Measurements from ENCODE around the gene HNF1B. TPM values are rescaled to one million over a fixed set of nuclear protein-coding genes. Genes with fewer than 3 reads are reported as not detected.
A peak's percentile ranks its signal among the peaks of the same experiment; 100 is the strongest.

The HNF1B gene
- total RNA-seq, 6 experiments from 2014 or later, result 5.2 to 7.0 (median 5.7) TPM

DNA sequence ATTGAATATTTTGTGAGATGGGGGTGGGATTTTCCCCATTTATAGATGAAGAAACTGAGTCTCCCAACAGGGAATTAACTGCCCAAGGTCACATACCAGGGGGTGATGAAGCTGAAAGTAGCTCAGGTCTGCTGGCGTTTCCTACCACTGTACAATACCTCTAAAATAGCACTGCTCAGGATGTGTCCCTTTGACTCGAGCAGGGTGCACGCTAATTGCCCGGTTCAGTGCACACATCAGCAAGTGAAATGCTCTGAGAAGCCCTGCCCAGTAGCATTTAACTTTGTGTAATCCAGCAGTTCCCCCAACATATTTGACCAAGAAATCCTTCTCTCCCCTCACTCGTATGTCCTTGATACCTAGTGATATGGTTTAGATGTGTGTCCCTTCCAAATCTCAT lies 51.5 kb downstream of the HNF1B start:
- ATAC-seq, result no peak
- DNase-seq, result no peak
- WGBS (ENCODE audit: insufficient coverage, low coverage, low lambda C conversion rate, missing lambda C conversion rate), result 75% methylated on average over 2 of the region's 5 CpGs

DNA sequence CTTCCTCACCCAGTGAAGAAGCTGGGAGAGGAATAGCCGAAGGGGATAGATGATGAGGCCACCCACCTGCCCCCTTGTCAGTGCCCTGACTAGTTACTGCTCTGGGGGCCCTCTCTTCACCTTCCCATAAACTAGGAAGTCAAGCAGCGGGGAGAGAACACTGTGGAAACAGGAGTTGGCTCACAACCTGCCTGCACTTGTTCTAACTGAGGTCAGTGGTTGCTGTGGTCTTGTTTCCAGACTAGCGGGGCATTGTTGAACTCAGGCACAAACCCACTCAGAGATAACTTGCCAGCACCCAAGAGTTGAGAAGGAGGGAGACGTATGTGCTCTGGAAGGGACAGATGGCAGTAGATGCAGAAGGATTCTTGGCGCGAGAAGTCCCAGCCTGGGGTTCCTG lies 53.1 kb downstream of the HNF1B start:
- H3K27ac ChIP-seq, result no peak overlapping the region
- 88% methylated on average over 6 of the region's 6 CpGs for WGBS (ENCODE audit: insufficient coverage, low coverage, low lambda C conversion rate, missing lambda C conversion rate)
- no peaks in the 10 kb centered on the region for H3K36me3 ChIP-seq
- no peaks in the 10 kb centered on the region for H3K27me3 ChIP-seq
- TF ChIP-seq, protein P1, sequence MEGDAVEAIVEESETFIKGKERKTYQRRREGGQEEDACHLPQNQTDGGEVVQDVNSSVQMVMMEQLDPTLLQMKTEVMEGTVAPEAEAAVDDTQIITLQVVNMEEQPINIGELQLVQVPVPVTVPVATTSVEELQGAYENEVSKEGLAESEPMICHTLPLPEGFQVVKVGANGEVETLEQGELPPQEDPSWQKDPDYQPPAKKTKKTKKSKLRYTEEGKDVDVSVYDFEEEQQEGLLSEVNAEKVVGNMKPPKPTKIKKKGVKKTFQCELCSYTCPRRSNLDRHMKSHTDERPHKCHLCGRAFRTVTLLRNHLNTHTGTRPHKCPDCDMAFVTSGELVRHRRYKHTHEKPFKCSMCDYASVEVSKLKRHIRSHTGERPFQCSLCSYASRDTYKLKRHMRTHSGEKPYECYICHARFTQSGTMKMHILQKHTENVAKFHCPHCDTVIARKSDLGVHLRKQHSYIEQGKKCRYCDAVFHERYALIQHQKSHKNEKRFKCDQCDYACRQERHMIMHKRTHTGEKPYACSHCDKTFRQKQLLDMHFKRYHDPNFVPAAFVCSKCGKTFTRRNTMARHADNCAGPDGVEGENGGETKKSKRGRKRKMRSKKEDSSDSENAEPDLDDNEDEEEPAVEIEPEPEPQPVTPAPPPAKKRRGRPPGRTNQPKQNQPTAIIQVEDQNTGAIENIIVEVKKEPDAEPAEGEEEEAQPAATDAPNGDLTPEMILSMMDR (IDR thresholded peaks at IDR 0.05), result no peak
- TF ChIP-seq POLR2A (IDR thresholded peaks at IDR 0.05), result no peak
- intact Hi-C loops (cut with DNase I), result loop anchor here in 1 of 2 donors (10.0 kb wide), 1 partner anchor 83 kb away; no protein-coding TSS in a partner anchor
- no peak for DNase-seq
- no peak overlapping the region for H3K4me3 ChIP-seq
- H3K4me1 ChIP-seq, result peaks cover 0 to 3% (median 0%) of the 10 kb centered on the region in 4 donors
- no peaks in the 10 kb centered on the region for H3K9me3 ChIP-seq
- ATAC-seq, result no peak

More for the DNA sequence above, 51.5 kb downstream of the HNF1B start:
- Histone ChIP-seq H3K4me3 (no peak overlapping the region), H3K36me3 (no peaks in the 10 kb centered on the region), H3K27ac (no peak overlapping the region), H3K27me3 (no peaks in the 10 kb centered on the region), H3K9me3 (no peaks in the 10 kb centered on the region), H3K4me1 (peaks cover 0 to 7% (median 1%) of the 10 kb centered on the region in 4 donors)
- TF ChIP-seq, protein P1 (IDR thresholded peaks at IDR 0.05), result no peak
- no peak for TF ChIP-seq POLR2A (IDR thresholded peaks at IDR 0.05)
- intact Hi-C loops (cut with DNase I), result loop anchor here in 1 of 2 donors (10.0 kb wide), 1 partner anchor 81 kb away; no protein-coding TSS in a partner anchor

DNA sequence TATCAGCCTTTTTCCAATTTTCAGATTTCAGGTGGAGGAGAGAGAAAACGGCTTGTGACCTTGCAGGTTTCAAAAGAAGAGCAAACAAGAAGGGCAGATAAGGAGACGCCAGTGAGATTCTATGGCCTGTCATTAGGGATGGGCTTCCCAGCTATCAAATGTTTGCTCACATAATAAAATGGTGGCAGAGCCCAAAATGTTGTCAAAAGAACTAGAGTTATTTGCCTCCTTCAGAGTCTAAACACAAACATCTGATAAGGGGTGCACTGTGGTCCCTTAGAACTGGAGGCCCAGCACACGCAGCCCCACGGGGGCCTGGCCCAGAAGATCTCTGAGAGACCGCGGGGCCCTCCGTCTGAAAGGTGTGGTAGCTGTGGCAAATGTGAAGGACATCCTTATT lies 55.5 kb downstream of the HNF1B start:
- intact Hi-C loops (cut with DNase I), result no loop called here
- TF ChIP-seq POLR2A (IDR thresholded peaks at IDR 0.05), result no peak
- TF ChIP-seq, protein P1 (IDR thresholded peaks at IDR 0.05), result no peak

DNA sequence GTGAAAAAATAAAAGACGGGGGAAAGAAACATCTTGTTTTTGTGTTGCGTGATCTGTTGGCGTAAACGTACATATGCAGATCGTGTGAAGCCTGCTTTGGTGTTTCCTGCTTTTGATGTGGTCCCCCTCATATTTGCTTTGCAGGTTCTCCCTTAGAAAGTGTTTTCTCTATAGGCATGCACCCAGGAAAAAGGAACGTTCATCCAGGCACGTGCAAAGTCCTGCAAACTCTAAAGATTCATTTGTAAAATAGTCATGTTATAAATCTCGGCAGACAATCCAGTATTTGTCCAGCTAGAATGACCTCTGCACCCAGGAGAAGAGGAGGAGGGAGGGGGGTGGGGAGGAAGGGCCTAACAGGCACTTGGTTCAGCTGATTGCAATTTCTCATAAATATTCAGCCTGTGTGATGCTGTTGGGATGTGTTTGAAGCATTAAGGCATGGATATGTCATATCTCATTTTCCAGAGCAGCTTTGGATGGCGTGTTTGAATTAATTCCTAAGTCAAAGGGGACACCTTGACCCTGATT lies 61.3 kb downstream of the HNF1B start:
- Histone ChIP-seq H3K27me3 (no peaks in the 10 kb centered on the region), H3K27ac (peak overlapping the region in 1 of 3 donors; percentile 26), H3K9me3 (no peaks in the 10 kb centered on the region), H3K4me1 (peaks cover 0 to 10% (median 2%) of the 10 kb centered on the region in 4 donors), H3K4me3 (no peak overlapping the region), H3K36me3 (no peaks in the 10 kb centered on the region)
- ATAC-seq (peak; percentile 65 to 84 (median 77)), DNase-seq (no peak)
- no peak for TF ChIP-seq POLR2A (IDR thresholded peaks at IDR 0.05)
- TF ChIP-seq, protein P1 (IDR thresholded peaks at IDR 0.05), result no peak
- WGBS (ENCODE audit: insufficient coverage, low coverage, low lambda C conversion rate, missing lambda C conversion rate), result 37% methylated on average over 8 of the region's 9 CpGs
- intact Hi-C loops (cut with DNase I), result no loop called here

More for the DNA sequence above, 55.5 kb downstream of the HNF1B start:
- H3K27me3 ChIP-seq, result no peaks in the 10 kb centered on the region
- H3K4me3 ChIP-seq, result no peak overlapping the region
- WGBS (ENCODE audit: insufficient coverage, low coverage, low lambda C conversion rate, missing lambda C conversion rate), result 32% methylated on average over 2 of the region's 7 CpGs
- peak in 2 of 4 donors; percentile 35 for ATAC-seq
- peaks cover 0 to 3% (median 0%) of the 10 kb centered on the region in 4 donors for H3K4me1 ChIP-seq
- no peaks in the 10 kb centered on the region for H3K36me3 ChIP-seq
- no peak for DNase-seq
- no peaks in the 10 kb centered on the region for H3K9me3 ChIP-seq
- no peak overlapping the region for H3K27ac ChIP-seq

Measured in right lobe of liver (tissue), 6 donors.